PC-9 (cell line): Measurements from ENCODE around the gene CD44.

Experiments used
- EZH2 ChIP-seq: fragments of 200-600 bp; sonication (generic); IDR thresholded peaks from 2 replicates; pipeline ENCODE4 v1.8.0; 2017; ENCODE audit warnings: antibody characterized with exemption, low read depth
- TF ChIP-seq, protein P1 (sequence below): fragments of 200-600 bp; sonication (generic); conservative IDR thresholded peaks from 2 replicates; pipeline ENCODE4 v1.6.1; 2017; ENCODE audit warnings: mixed run types, antibody characterized with exemption, mild to moderate bottlenecking, moderate library complexity

DNA sequence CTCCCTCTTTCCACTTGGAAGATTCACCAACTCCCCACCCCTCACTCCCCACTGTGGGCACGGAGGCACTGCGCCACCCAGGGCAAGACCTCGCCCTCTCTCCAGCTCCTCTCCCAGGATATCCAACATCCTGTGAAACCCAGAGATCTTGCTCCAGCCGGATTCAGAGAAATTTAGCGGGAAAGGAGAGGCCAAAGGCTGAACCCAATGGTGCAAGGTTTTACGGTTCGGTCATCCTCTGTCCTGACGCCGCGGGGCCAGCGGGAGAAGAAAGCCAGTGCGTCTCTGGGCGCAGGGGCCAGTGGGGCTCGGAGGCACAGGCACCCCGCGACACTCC, 397 bp upstream of the CD44 start:
- TF ChIP-seq, protein P1, sequence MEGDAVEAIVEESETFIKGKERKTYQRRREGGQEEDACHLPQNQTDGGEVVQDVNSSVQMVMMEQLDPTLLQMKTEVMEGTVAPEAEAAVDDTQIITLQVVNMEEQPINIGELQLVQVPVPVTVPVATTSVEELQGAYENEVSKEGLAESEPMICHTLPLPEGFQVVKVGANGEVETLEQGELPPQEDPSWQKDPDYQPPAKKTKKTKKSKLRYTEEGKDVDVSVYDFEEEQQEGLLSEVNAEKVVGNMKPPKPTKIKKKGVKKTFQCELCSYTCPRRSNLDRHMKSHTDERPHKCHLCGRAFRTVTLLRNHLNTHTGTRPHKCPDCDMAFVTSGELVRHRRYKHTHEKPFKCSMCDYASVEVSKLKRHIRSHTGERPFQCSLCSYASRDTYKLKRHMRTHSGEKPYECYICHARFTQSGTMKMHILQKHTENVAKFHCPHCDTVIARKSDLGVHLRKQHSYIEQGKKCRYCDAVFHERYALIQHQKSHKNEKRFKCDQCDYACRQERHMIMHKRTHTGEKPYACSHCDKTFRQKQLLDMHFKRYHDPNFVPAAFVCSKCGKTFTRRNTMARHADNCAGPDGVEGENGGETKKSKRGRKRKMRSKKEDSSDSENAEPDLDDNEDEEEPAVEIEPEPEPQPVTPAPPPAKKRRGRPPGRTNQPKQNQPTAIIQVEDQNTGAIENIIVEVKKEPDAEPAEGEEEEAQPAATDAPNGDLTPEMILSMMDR: no peak
- no peak for TF ChIP-seq EZH2
